Middle frontal gyrus (tissue), 1 donor: Measurements from ENCODE around the gene APH1B.
"Not testable (repeated sequence)": the region's sequence is repeated elsewhere in the genome, so short reads cannot be mapped to it uniquely, and the experiment has no call there.

Experiments used
- DNase-seq: peaks from one replicate; pipeline ENCODE4 v3.0.0-alpha.2; 2015; ENCODE audit warnings: low spot score; ENCODE audit errors: extremely low spot score

The APH1B gene

GRCh38 chr15:63329567-63330350, 52.4 kb downstream of the APH1B start:
- DNase-seq, result no peak

DNA sequence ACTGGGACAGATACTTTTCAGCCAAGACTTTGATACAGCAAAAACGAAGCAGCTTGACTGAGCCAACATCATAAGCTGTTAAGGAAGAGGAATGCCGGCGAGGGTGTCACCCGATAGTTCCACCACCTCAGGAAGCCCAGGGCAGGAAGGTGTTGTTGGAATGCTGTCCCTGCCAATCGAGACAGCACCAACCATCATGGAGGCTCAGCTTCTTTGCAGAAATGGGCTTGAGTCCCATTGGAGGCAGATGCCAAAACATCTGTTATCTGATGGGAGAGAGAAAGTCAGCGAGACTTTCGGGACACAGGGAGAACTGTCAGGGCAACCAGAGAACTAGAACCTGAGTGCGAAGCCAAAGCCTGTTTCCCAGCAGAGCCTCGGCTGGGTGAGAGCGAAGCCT, 53.5 kb downstream of the APH1B start:
- DNase-seq, result no peak

GRCh38 chr15:63331456-63331855, 54.1 kb downstream of the APH1B start:
- no peak for DNase-seq

DNA sequence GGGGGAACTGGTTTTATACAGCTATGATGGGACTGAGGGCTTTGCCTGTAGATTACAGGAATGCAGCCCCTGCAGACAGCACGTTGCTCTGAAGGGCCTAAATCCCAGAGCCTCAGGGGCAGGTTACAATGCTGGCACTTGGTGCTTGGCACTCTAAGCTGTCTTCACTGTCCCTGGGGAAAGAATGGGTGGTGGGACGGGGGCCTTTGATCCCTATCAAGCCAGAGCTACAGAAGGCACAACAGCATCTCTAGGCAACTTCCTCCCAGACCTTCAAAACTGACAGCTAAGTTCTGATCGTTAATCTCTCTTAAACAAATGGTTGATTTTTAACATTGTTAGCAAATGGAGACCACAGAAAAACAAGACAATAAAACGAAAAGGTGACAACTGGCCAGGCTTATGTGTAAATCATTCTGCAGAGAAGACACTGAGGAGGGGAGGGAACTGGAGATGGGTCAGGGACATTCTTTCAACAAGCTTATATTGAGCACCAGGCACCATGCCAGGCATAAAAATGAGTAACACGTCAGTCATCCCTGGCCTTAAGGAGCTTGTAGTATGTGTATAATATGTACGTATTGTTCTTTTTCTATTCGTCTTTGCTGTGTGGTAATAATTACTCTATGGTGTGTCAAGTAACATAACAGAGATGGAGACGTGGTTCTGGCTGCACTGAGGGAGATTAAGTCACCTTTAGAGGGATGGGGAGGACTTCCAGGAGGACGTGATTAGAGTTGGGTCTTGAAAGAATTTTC, 55.1 kb downstream of the APH1B start:
- DNase-seq, result no peak

DNA sequence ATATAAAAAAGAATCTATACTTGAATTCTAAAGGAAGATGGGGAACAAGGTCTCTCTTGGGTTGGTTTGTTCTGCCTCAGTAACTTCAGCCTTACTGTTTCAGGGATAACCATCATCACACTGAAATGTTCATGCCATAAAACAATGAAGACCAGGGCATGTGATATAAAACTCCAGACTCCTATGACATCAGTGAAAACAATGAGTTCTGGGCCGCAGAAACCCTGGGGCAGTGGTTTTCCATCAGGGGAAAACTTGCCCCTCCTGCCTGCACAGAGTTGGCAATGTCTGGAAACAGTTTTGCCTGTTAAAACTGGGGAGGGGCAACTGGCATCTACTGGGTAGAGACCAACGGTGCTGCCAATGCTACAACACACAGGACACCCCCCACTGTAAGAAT, 57.4 kb downstream of the APH1B start:
- no peak for DNase-seq

DNA sequence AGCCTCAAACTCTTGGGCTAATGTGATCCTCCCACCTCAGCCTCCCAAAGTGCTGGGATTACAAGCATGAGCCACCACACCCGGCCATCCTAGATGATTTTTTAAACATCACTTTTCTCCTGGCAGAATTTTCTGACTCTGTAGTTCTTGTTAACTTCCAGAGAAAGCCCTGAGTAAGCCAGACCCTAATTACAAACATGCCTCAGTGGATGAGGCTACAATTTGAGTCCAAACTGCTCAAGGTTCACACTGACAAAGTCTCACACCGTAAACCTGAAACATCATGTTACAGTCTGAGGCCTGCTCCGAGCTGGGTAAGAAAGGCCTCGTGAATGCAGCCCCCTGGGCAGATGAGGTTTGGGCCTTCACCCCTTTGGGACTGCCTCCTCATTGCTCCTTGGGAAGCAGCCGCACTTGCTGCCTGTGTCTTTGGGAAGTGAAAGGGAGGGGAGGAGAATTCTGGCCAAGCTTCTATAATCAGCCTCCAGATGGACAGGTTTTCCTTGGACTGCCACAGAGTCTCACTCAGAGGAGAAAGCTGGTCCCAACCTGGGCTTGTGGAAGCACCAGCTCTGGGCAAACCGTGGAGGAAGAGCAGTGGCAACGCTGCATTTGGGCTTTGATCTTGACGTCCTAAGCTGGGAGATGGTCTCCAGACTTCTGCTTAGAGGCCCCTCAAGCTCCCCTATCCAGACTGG, 58.3 kb downstream of the APH1B start:
- DNase-seq, result no peak

DNA sequence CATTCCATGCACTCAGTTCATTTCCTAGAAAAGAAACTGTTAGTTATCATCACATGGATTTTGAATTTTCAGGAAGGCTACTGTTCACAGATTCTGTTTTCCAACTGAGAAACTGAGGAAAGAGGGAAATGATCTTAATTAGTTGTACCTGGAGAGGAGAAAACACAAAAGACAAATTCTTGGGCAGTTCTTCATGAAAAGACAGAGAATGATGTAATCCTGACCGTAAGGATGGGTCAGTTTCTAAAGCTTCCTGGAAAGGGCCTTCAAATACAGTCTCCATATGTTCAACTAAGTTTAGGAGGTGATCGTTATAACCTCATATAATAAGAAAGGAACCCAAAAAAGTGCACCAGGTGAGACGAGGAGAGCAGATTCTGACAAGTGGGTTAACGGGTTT, 59.6 kb downstream of the APH1B start:
- no peak for DNase-seq

DNA sequence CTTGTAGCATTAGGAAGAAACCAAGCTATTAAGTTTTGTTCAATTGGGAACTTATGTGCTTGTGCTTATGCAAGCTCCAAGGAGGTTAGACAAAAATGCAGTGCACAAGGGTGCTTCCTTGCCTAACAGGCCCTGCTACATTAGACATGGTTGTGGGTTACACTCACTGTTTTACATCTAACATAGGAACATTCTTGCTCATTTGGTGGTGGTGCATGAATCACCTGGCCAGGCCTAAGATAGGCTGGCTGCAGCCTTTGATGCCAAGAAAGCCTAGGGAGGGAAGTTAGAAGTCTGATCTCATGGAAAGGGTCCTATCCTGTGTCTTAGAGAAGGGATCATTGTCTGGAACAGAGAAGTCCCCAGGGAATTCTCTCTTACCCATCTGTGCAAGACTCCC, 60.8 kb downstream of the APH1B start:
- no peak for DNase-seq

DNA sequence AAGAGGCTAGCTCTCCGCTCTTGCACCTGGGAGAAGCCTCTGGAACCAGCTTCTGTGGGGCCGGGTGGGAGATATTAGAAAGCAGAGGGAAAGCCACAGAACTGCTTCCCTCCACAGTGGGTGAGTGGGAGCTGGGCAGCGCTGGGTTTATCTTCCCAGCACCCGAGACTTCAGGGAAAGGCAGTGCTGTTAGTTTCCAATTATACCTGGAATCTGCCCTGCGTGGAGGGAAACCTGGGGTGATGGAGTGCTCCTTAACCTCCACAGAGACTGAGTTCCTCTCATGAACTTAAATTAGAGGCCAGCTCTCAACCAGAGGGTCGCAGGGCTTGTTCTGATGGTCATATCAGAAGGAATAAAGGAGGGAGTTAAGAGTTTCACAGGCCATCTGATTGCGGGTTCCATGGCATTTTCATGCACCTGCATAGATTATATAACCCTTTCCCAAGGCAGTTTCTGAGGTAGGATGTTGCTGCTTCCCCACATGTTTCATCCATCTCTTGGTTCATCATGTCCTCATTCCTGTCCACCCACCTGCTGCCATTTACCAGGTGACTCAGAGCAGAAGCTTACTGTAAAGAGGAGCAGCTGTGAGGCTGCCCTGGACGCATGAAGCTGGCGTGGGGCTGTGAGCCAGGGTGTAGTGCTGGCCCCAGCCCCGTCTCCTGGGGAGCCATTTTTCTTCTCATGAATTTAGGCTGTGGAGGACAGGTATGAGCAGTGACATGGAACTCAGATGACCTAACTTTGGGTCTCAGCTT, 61.8 kb downstream of the APH1B start:
- DNase-seq, result no peak

GRCh38 chr15:63339836-63340235, 62.4 kb downstream of the APH1B start:
- DNase-seq, result no peak

GRCh38 chr15:63340353-63340752, 62.9 kb downstream of the APH1B start:
- no peak for DNase-seq

DNA sequence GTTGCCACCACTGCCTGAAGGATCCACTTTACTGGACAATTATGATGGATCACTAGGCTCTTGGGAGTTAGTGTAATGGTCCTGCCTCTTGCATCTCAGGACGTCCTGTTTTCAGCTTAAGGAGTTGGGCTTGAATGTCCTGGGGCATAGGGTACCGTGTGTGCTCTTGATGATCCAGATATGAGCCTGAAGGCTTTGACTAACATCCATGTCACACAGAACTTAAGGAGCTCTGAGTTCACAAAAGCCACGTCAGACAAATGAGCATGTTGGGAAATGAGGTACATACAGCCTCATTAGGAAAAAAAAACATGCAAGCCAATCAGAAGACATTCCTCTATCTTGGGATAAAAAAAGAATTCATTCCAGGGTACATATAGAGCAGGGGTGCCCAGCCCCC, 63.5 kb downstream of the APH1B start:
- no peak for DNase-seq

DNA sequence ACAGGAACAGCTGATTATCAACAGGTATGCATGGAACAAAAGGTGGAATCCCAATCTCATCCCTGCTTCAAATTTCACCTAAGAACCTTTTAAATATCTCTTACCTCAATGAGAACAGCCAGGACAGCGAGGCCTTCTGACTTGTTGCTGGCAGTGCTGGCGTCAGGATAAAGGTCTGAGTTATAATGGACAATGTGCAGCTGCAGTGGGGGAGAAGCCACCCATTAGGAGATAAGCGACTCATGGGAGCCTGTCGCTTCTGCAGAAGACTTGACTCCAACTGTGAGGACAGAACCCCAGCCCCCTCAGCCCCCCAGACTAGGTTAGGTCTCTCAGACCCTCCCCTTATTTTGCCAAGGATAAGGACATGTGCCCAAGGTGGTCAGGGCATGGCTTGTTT, 64.5 kb downstream of the APH1B start:
- DNase-seq, result no peak

DNA sequence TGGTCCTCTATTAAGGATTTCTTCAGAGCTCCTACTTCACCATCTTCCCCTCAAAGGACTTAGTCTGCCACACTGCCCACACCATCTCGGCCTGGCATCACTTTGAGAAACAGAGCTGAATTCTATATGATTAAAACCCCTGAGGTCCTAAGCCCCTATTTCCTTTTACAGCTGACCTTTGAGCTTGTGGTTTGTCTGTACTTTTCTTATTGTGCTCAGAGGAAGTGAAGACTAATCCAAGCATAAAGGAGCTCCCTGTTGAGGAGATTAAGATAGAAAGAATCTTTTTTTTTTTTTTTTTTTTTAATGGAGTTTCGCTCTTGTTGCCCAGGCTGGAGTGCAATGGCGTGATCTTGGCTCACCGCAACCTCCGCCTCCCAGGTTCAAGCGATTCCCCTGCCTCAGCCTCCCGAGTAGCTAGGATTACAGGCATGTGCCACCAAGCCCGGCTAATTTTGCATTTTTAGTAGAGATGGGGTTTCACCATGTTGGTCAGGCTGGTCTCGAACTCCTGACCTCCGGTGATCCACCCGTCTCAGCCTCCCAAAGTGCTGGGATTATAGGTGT, 65.7 kb downstream of the APH1B start:
- not testable (repeated sequence) for DNase-seq

GRCh38 chr15:63344731-63345390, 67.5 kb downstream of the APH1B start:
- DNase-seq, result no peak

DNA sequence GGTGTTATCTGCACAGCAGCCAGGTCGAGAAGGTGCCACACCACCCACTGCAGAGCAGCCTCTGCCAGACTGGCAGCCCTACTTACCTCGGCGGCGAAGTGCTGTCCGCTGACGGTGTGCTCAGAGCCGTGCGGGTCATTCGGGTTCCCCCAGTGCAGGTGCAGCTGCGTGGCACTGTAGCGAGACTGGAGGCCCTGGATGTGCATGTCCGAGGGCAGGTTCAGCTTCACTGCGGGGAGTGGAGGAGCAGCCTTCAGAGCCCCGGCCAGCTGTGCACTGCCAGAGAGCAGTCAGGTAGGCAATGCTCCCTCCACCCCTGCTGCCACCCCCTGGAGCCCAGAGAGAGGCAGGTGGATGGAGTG, 68.0 kb downstream of the APH1B start:
- DNase-seq, result no peak

- DNase-seq, result no peak
Observed at GRCh38 chr15:63347074-63347857, 69.9 kb downstream of the APH1B start.

DNA sequence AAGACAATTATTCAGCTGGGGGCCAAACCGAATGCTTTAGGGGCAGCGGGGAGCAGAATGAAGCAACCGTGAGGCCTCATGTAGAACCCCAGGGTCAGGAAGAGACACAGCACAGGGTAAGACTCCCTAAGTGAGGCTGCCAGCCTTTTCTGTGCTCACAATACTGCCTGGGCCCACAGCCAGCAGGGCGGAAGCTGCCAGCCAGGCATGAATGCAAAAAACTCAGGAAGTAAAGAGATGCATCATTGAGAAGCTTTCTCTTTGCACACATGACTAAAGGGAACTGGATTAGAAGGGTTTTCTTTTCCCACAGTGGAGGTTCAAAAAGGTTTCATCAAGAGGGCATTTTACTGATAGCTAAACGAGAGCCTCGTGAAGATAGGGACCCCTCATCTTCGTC, 71.0 kb downstream of the APH1B start:
- DNase-seq, result peak; percentile 43

- no peak for DNase-seq
Observed at GRCh38 chr15:63349156-63349555, 71.8 kb downstream of the APH1B start.

DNA sequence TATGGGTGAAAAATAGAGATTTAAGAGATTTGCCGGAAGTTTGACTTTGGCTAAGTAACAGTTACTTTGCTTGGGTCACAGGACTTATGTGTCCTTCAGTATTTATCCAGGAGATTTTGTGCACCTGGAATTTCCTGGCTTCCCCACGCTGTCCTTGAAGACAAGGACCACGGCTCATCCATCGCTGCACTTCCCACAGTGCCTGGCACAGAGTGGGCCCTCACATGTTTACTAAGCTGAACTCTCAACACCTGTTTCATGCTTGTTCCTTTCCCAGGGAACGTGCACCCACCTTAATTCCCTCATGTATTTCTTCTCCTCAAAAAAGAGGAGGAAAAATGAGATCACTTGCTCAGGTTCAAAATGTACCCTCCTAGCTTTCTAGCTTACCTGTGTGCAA, 72.2 kb downstream of the APH1B start:
- DNase-seq, result no peak
